HEK293 (cell line): ENCODE measurements around the gene LMAN2L.
A peak's percentile ranks its signal among the peaks of the same experiment; 100 is the strongest.

Experiments used
- CTCF ChIA-PET: fragments of 350-600 bp; formaldehyde crosslinking; extraction: SDS; loops from one replicate; lab custom pipeline; 2021; ENCODE audit warnings: antibody characterized with exemption; lab: Yijun Ruan, JAX
- POLR2A ChIA-PET: fragments of 300-600 bp; formaldehyde crosslinking; extraction: SDS; loops from one replicate; lab custom pipeline; 2020; ENCODE audit warnings: antibody characterized with exemption, inconsistent platforms; lab: Yijun Ruan, JAX
- H3K27ac ChIP-seq: fragments of 200-500 bp; sonication (Bioruptor generic); 2 replicates; pipeline ENCODE4 v1.5.1; 2014; ENCODE audit warnings: low read depth, low read length, control low read depth, inconsistent platforms; ENCODE audit errors: extremely low read depth
- H3K36me3 ChIP-seq, 2 experiments: fragments of 200-500 bp in 1 of 2; sonication (Bioruptor generic) in 1 of 2; 1 replicate in 1 of 2; 2 replicates in 1 of 2; pipeline ENCODE4 v1.5.1; 2014 to 2017; ENCODE audit warnings: inconsistent platforms in 2 of 2, low read length in 2 of 2; ENCODE audit not compliant: control insufficient read depth in 2 of 2, insufficient read depth in 1 of 2
- H3K4me1 ChIP-seq: fragments of 200-500 bp; sonication (Bioruptor generic); 2 replicates; pipeline ENCODE4 v1.5.1; 2014; ENCODE audit warnings: mild to moderate bottlenecking, low read length, inconsistent platforms; ENCODE audit not compliant: control insufficient read depth, insufficient read depth
- H3K4me3 ChIP-seq: 2 replicates; pipeline ENCODE4 v1.5.1; 2011; ENCODE audit warnings: low read depth, mild to moderate bottlenecking, control low read depth, low read length, moderate library complexity
- H3K9me3 ChIP-seq: fragments of 200-500 bp; sonication (Bioruptor generic); 2 replicates; pipeline ENCODE4 v1.5.1; 2014; ENCODE audit warnings: low read depth, low read length, inconsistent platforms; ENCODE audit not compliant: control insufficient read depth, insufficient read depth
- BCL11A ChIP-seq: fragments of 450-650 bp; formaldehyde crosslinking; IDR thresholded peaks from 2 replicates; pipeline ENCODE4 v1.5.1; 2016; ENCODE audit warnings: low read depth, missing biosample characterization, missing genetic modification characterization
- BCL11B ChIP-seq: fragments of 450-650 bp; formaldehyde crosslinking; IDR thresholded peaks from 2 replicates; pipeline ENCODE4 v1.5.1; 2016; ENCODE audit warnings: low read depth, missing biosample characterization, missing genetic modification characterization
- GLI4 ChIP-seq: fragments of 450-650 bp; formaldehyde crosslinking; IDR thresholded peaks from 2 replicates; pipeline ENCODE4 v1.5.1; 2016; ENCODE audit warnings: missing biosample characterization, missing genetic modification characterization
- HOXA7 ChIP-seq: sonication (generic); formaldehyde crosslinking; IDR thresholded peaks from 2 replicates; pipeline ENCODE4 v1.8.1; 2022; ENCODE audit warnings: missing genetic modification reagents, borderline replicate concordance
- KLF10 ChIP-seq: fragments of 450-650 bp; IDR thresholded peaks from 2 replicates; pipeline ENCODE4 v1.5.1; 2018; ENCODE audit warnings: missing biosample characterization, mild to moderate bottlenecking, missing genetic modification characterization
- KLF9 ChIP-seq: fragments of 450-650 bp; formaldehyde crosslinking; IDR thresholded peaks from 2 replicates; pipeline ENCODE4 v1.5.1; 2016; ENCODE audit warnings: missing biosample characterization, missing genetic modification characterization, low read depth
- PRDM1 ChIP-seq: fragments of 450-650 bp; formaldehyde crosslinking; IDR thresholded peaks from 2 replicates; pipeline ENCODE4; 2016; ENCODE audit warnings: missing biosample characterization, missing genetic modification characterization
- RBAK ChIP-seq: fragments of 450-650 bp; formaldehyde crosslinking; IDR thresholded peaks from 2 replicates; pipeline ENCODE4 v1.5.1; 2016; ENCODE audit warnings: missing biosample characterization, missing genetic modification characterization
- SCRT1 ChIP-seq: fragments of 450-650 bp; formaldehyde crosslinking; IDR thresholded peaks from 2 replicates; pipeline ENCODE4 v1.5.1; 2016; ENCODE audit warnings: missing biosample characterization, missing genetic modification characterization, borderline replicate concordance
- SCRT2 ChIP-seq: fragments of 450-650 bp; formaldehyde crosslinking; IDR thresholded peaks from 2 replicates; pipeline ENCODE4 v1.5.1; 2016; ENCODE audit warnings: missing biosample characterization, missing genetic modification characterization
- TCF7L2 ChIP-seq: IDR thresholded peaks from 2 replicates; pipeline ENCODE4 v1.6.1; 2011; ENCODE audit warnings: low read depth, mild to moderate bottlenecking, inconsistent platforms, low read length, moderate library complexity, borderline replicate concordance
- ZBTB7A ChIP-seq: fragments of 450-650 bp; formaldehyde crosslinking; IDR thresholded peaks from 2 replicates; pipeline ENCODE4 v1.5.1; 2016; ENCODE audit warnings: low read depth, missing biosample characterization, missing genetic modification characterization
- ZFP3 ChIP-seq: fragments of 450-650 bp; formaldehyde crosslinking; IDR thresholded peaks from 2 replicates; pipeline ENCODE4 v1.5.1; 2016; ENCODE audit warnings: low read depth, missing biosample characterization, missing genetic modification characterization
- ZNF138 ChIP-seq: fragments of 450-650 bp; formaldehyde crosslinking; IDR thresholded peaks from 2 replicates; pipeline ENCODE4 v1.5.1; 2016; ENCODE audit warnings: missing biosample characterization, missing genetic modification characterization, borderline replicate concordance
- ZNF169 ChIP-seq: fragments of 450-650 bp; formaldehyde crosslinking; IDR thresholded peaks from 2 replicates; pipeline ENCODE4 v1.5.1; 2016; ENCODE audit warnings: missing biosample characterization, missing genetic modification characterization
- ZNF184 ChIP-seq: fragments of 450-650 bp; IDR thresholded peaks from 2 replicates; pipeline ENCODE4 v1.5.1; 2018; ENCODE audit warnings: missing biosample characterization, mild to moderate bottlenecking, missing genetic modification characterization
- ZNF221 ChIP-seq: fragments of 450-650 bp; formaldehyde crosslinking; IDR thresholded peaks from 2 replicates; pipeline ENCODE4 v1.5.1; 2017; ENCODE audit warnings: missing biosample characterization, missing genetic modification characterization, borderline replicate concordance
- ZNF223 ChIP-seq: fragments of 450-650 bp; formaldehyde crosslinking; IDR thresholded peaks from 2 replicates; pipeline ENCODE4 v1.5.1; 2016; ENCODE audit warnings: missing biosample characterization, missing genetic modification characterization
- ZNF23 ChIP-seq: fragments of 450-650 bp; formaldehyde crosslinking; IDR thresholded peaks from 2 replicates; pipeline ENCODE4 v1.5.1; 2016; ENCODE audit warnings: missing biosample characterization, missing genetic modification characterization, borderline replicate concordance
- ZNF266 ChIP-seq: fragments of 450-650 bp; formaldehyde crosslinking; IDR thresholded peaks from 2 replicates; pipeline ENCODE4 v1.5.1; 2016; ENCODE audit warnings: missing biosample characterization, missing genetic modification characterization, low read depth
- ZNF302 ChIP-seq: fragments of 450-650 bp; formaldehyde crosslinking; IDR thresholded peaks from 2 replicates; pipeline ENCODE4 v1.5.1; 2016; ENCODE audit warnings: missing biosample characterization, missing genetic modification characterization, low read depth
- ZNF48 ChIP-seq: fragments of 450-650 bp; formaldehyde crosslinking; IDR thresholded peaks from 2 replicates; pipeline ENCODE4 v1.5.1; 2016; ENCODE audit warnings: missing biosample characterization, missing genetic modification characterization
- ZNF558 ChIP-seq: fragments of 450-650 bp; formaldehyde crosslinking; IDR thresholded peaks from 2 replicates; pipeline ENCODE4 v1.5.1; 2016; ENCODE audit warnings: missing biosample characterization, missing genetic modification characterization
- ZNF670 ChIP-seq: fragments of 450-650 bp; formaldehyde crosslinking; IDR thresholded peaks from 2 replicates; pipeline ENCODE4 v1.5.1; 2016; ENCODE audit warnings: missing biosample characterization, missing genetic modification characterization, low read depth
- ZNF76 ChIP-seq: fragments of 450-650 bp; formaldehyde crosslinking; IDR thresholded peaks from 2 replicates; pipeline ENCODE4; 2016; ENCODE audit warnings: low read depth, missing biosample characterization, missing genetic modification characterization, borderline replicate concordance
- ZNF776 ChIP-seq: fragments of 450-650 bp; formaldehyde crosslinking; IDR thresholded peaks from 2 replicates; pipeline ENCODE4 v1.5.0; 2017; ENCODE audit warnings: missing biosample characterization, missing genetic modification characterization, borderline replicate concordance
- ZNF791 ChIP-seq: fragments of 450-650 bp; formaldehyde crosslinking; IDR thresholded peaks from 2 replicates; pipeline ENCODE4 v1.5.1; 2016; ENCODE audit warnings: missing biosample characterization, missing genetic modification characterization
- ZNF792 ChIP-seq: fragments of 450-650 bp; formaldehyde crosslinking; IDR thresholded peaks from 2 replicates; pipeline ENCODE4 v1.5.1; 2016; ENCODE audit warnings: missing biosample characterization, missing genetic modification characterization
- TF ChIP-seq, protein P1 (sequence below): fragments of 450-650 bp; formaldehyde crosslinking; IDR thresholded peaks from 2 replicates; pipeline ENCODE4 v1.5.1; 2017; ENCODE audit warnings: missing biosample characterization, missing genetic modification characterization
- TF ChIP-seq, protein P2 (sequence below): fragments of 450-650 bp; formaldehyde crosslinking; IDR thresholded peaks from 2 replicates; pipeline ENCODE4 v1.5.1; 2016; ENCODE audit warnings: missing biosample characterization, missing genetic modification characterization
- TF ChIP-seq, protein P3 (sequence below): IDR thresholded peaks from 2 replicates; pipeline ENCODE4 v1.6.1; 2011; ENCODE audit warnings: mild to moderate bottlenecking, low read depth, low read length, borderline replicate concordance
- TF ChIP-seq, protein P4 (sequence below): fragments of 450-650 bp; formaldehyde crosslinking; IDR thresholded peaks from 2 replicates; pipeline ENCODE4 v1.5.1; 2016; ENCODE audit warnings: missing biosample characterization, missing genetic modification characterization, borderline replicate concordance

Gene LMAN2L

DNA sequence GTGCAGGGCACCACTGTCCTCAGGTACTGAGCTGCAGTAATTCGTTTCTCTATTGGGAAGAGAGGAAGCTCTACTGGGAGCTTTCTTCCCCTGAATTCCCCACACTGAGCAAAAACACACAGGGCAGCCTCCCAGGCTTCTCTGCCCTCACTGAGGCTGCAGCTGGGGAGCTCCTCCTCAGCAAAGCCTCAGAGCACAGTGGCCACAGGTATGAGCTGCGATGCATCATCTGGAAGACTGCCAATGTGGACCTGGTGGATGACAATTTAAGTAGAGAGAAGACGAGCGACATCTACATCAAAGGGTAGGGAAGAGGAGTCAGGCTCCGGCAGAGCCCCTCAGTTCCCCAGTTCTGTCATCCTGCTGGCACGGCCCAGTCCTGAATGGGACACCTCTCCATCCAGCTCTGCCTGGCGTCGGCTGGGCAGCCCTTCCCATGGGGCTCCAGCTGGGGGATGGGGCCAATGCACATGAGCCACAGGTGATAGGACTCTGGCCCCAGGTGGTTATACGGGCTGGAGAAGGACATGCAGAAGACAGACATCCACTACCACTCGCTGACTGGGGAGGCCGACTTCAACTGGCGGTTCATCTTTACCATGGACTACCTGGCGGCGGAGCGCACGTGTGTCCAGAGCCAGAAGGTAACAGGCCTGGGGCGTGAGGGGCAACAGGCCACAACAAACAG, 37.6 kb downstream of the LMAN2L start:
- H3K4me1 ChIP-seq: no peaks in the 10 kb centered on the region
- TF ChIP-seq SCRT1 (tag by site-specific recombination): 0 out of 2 replicates have a peak, but pooled peaks have one; percentile 12
- TF ChIP-seq ZNF221 (tag by site-specific recombination): no peak
- TF ChIP-seq SCRT2 (tag by site-specific recombination): peak; percentile 69
- no peak for TF ChIP-seq ZNF48 (tag by site-specific recombination)
- no peak for TF ChIP-seq ZNF169 (tag by site-specific recombination)
- ChIA-PET CTCF (interaction anchor here (0.6 kb wide), 1 partner anchor 292 kb away, joined by 3 read pairs; no protein-coding TSS in a partner anchor), POLR2A (no interaction called here)
- H3K27ac ChIP-seq: no peak overlapping the region
- H3K36me3 ChIP-seq: peaks cover 0 to 50% of the 10 kb centered on the region in 2 experiments; a peak in 2 of 3 replicates
- H3K4me3 ChIP-seq: no peak overlapping the region
- no peaks in the 10 kb centered on the region for H3K9me3 ChIP-seq

DNA sequence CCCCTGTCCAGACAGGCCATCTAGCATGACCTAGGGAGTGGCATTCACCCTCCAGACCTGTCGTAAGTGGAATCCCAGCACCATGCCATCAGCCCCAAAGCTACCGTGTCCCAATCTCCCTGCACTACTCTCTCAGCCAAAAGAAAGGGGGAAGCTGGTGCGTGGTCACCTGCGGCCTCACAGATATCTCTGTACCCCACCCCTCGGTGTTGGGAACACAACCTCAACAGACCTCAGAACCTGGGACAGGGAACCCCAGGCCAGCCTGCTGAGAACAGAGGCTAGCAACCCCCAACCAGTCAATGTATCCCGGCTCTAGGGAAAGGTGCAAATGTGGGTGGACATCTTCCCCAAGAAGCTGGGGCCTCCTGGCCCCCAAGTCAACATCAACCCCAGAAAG, 38.2 kb downstream of the LMAN2L start:
- ChIA-PET POLR2A (no interaction called here), CTCF (no interaction called here)

DNA sequence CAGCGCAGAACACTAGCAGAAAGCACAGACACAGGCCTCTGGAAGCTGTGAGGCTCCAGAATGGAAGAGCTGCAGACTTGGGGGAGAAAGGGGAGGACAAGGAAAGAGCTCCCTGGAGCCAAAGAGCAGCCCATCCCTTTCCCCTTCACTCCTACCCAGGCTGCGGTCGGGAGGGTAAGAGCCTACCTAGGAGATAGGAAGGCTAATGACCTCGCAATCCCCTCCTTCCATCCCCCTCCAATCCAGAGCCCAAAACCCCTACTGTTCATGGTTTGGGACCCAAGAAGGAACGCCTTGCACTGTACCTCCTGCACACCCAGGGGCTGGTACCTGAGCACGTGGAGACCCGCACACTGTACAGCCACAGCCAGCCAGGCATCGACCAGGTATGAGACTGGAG, 39.8 kb downstream of the LMAN2L start:
- Histone ChIP-seq H3K9me3 (no peaks in the 10 kb centered on the region), H3K27ac (no peak overlapping the region), H3K4me1 (no peaks in the 10 kb centered on the region), H3K36me3 (peaks cover 0 to 29% of the 10 kb centered on the region in 2 experiments; a peak in 2 of 3 replicates), H3K4me3 (no peak overlapping the region)
- POLR2A ChIA-PET: interaction anchor here (0.5 kb wide), 1 partner anchor 392 kb away, joined by 5 read pairs; no protein-coding TSS in a partner anchor
- CTCF ChIA-PET: interaction anchor here (1.1 kb wide), 1 partner anchor 412 kb away, joined by 3 read pairs; no protein-coding TSS in a partner anchor
- TF ChIP-seq, protein P1, sequence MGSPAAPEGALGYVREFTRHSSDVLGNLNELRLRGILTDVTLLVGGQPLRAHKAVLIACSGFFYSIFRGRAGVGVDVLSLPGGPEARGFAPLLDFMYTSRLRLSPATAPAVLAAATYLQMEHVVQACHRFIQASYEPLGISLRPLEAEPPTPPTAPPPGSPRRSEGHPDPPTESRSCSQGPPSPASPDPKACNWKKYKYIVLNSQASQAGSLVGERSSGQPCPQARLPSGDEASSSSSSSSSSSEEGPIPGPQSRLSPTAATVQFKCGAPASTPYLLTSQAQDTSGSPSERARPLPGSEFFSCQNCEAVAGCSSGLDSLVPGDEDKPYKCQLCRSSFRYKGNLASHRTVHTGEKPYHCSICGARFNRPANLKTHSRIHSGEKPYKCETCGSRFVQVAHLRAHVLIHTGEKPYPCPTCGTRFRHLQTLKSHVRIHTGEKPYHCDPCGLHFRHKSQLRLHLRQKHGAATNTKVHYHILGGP (tag by site-specific recombination): no peak
- TF ChIP-seq ZNF791 (tag by site-specific recombination): no peak
- TF ChIP-seq, protein P2, sequence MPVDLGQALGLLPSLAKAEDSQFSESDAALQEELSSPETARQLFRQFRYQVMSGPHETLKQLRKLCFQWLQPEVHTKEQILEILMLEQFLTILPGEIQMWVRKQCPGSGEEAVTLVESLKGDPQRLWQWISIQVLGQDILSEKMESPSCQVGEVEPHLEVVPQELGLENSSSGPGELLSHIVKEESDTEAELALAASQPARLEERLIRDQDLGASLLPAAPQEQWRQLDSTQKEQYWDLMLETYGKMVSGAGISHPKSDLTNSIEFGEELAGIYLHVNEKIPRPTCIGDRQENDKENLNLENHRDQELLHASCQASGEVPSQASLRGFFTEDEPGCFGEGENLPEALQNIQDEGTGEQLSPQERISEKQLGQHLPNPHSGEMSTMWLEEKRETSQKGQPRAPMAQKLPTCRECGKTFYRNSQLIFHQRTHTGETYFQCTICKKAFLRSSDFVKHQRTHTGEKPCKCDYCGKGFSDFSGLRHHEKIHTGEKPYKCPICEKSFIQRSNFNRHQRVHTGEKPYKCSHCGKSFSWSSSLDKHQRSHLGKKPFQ (tag by site-specific recombination): no peak
- no peak for TF ChIP-seq GLI4 (tag by site-specific recombination)
- no peak for TF ChIP-seq ZNF76 (tag by site-specific recombination)
- no peak for TF ChIP-seq ZNF670 (tag by site-specific recombination)
- TF ChIP-seq ZNF138 (tag by site-specific recombination): no peak
- TF ChIP-seq ZNF23 (tag by site-specific recombination): no peak
- TF ChIP-seq HOXA7: no peak
- TF ChIP-seq BCL11A (tag by site-specific recombination): no peak
- TF ChIP-seq ZNF558 (tag by site-specific recombination): no peak
- no peak for TF ChIP-seq RBAK (tag by site-specific recombination)
- no peak for TF ChIP-seq ZFP3 (tag by site-specific recombination)

More for the DNA sequence above, 38.2 kb downstream of the LMAN2L start:
- H3K27ac ChIP-seq: no peak overlapping the region
- H3K4me3 ChIP-seq: no peak overlapping the region
- peaks cover 0 to 44% of the 10 kb centered on the region in 2 experiments; a peak in 2 of 3 replicates for H3K36me3 ChIP-seq
- no peaks in the 10 kb centered on the region for H3K4me1 ChIP-seq
- no peaks in the 10 kb centered on the region for H3K9me3 ChIP-seq
- TF ChIP-seq ZNF221 (tag by site-specific recombination) (no peak), ZNF792 (tag by site-specific recombination) (no peak), ZNF169 (tag by site-specific recombination) (no peak), ZNF223 (tag by site-specific recombination) (no peak), ZNF776 (tag by site-specific recombination) (no peak), ZNF184 (tag by site-specific recombination) (no peak), ZBTB7A (tag by site-specific recombination) (no peak), KLF10 (tag by site-specific recombination) (no peak), TCF7L2 (no peak), ZNF302 (tag by site-specific recombination) (no peak), BCL11B (no peak), GLI4 (tag by site-specific recombination) (no peak), PRDM1 (tag by site-specific recombination) (no peak), KLF9 (tag by site-specific recombination) (no peak), ZNF266 (tag by site-specific recombination) (no peak)
- TF ChIP-seq, protein P3, sequence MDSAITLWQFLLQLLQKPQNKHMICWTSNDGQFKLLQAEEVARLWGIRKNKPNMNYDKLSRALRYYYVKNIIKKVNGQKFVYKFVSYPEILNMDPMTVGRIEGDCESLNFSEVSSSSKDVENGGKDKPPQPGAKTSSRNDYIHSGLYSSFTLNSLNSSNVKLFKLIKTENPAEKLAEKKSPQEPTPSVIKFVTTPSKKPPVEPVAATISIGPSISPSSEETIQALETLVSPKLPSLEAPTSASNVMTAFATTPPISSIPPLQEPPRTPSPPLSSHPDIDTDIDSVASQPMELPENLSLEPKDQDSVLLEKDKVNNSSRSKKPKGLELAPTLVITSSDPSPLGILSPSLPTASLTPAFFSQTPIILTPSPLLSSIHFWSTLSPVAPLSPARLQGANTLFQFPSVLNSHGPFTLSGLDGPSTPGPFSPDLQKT: no peak
- TF ChIP-seq, protein P4, sequence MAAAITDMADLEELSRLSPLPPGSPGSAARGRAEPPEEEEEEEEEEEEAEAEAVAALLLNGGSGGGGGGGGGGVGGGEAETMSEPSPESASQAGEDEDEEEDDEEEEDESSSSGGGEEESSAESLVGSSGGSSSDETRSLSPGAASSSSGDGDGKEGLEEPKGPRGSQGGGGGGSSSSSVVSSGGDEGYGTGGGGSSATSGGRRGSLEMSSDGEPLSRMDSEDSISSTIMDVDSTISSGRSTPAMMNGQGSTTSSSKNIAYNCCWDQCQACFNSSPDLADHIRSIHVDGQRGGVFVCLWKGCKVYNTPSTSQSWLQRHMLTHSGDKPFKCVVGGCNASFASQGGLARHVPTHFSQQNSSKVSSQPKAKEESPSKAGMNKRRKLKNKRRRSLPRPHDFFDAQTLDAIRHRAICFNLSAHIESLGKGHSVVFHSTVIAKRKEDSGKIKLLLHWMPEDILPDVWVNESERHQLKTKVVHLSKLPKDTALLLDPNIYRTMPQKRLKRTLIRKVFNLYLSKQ (tag by site-specific recombination): no peak
- TF ChIP-seq, all 188 proteins: peak for 0
